ENCODE measurements around the gene ESAM. TPM values are rescaled to one million over a fixed set of nuclear protein-coding genes. Genes with fewer than 3 reads are reported as not detected.

ESAM gene
- total RNA-seq, 1 donor from 2014 or later, result 0.96 TPM

DNA sequence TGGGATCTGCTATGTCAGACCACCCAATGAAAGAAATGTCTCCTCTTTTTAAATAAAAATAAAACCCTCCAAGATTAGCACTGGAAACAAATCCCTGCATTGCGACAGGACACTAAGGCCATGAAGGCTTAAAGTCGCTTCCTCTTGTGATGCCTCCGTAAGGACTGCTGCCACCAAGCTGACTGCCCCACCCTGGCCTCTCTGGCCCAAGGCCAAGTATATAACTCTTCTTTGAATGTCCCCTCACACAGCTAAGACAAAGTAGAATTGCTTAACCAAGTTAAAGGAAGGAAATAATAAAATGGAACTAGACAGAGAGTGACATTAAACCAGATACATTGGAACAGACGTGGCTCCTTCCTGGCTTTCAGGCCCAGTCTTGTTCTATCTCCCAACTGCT lies 29.9 kb downstream of the ESAM start:
- Mint-ChIP-seq H3K36me3 (ENCODE audit: low read depth) (no peaks in the 10 kb centered on the region), H3K27me3 (ENCODE audit: low read depth) (peaks cover 14% of the 10 kb centered on the region), H3K4me1 (peaks cover 3% of the 10 kb centered on the region), H3K27ac (ENCODE audit: unreplicated experiment) (no peak overlapping the region), H3K9me3 (no peaks in the 10 kb centered on the region), H3K4me3 (no peak overlapping the region)
- DNase-seq (ENCODE audit: low read depth, low spot score), result no peak
- TF ChIP-seq, protein P1, sequence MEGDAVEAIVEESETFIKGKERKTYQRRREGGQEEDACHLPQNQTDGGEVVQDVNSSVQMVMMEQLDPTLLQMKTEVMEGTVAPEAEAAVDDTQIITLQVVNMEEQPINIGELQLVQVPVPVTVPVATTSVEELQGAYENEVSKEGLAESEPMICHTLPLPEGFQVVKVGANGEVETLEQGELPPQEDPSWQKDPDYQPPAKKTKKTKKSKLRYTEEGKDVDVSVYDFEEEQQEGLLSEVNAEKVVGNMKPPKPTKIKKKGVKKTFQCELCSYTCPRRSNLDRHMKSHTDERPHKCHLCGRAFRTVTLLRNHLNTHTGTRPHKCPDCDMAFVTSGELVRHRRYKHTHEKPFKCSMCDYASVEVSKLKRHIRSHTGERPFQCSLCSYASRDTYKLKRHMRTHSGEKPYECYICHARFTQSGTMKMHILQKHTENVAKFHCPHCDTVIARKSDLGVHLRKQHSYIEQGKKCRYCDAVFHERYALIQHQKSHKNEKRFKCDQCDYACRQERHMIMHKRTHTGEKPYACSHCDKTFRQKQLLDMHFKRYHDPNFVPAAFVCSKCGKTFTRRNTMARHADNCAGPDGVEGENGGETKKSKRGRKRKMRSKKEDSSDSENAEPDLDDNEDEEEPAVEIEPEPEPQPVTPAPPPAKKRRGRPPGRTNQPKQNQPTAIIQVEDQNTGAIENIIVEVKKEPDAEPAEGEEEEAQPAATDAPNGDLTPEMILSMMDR (conservative IDR thresholded peaks at IDR 0.05), result no peak

DNA sequence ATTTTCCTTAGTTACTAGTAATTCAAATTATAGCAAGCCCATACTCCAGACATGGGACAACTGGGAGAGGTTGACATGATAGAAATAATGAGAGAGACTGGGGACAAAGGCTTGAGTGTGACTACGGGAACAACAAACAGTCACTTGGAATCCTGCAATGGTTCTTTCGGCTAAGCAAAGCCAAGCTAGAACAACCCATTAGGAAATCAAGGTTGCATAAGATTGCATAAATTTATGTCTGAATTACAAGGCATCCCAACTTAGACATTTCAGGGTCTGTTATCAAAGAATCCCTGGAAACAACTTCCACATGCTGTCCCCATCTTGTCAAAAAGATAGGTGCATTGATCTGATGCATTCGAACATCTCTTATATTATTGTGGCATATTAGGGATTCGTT lies 32.5 kb downstream of the ESAM start:
- no peak overlapping the region for H3K27ac Mint-ChIP-seq (ENCODE audit: unreplicated experiment)
- H3K9me3 Mint-ChIP-seq, result no peaks in the 10 kb centered on the region
- no peaks in the 10 kb centered on the region for H3K36me3 Mint-ChIP-seq (ENCODE audit: low read depth)
- peaks cover 6% of the 10 kb centered on the region for H3K27me3 Mint-ChIP-seq (ENCODE audit: low read depth)
- H3K4me1 Mint-ChIP-seq, result peaks cover 19% of the 10 kb centered on the region
- no peak overlapping the region for H3K4me3 Mint-ChIP-seq
- DNase-seq (ENCODE audit: low read depth, low spot score), result no peak
- TF ChIP-seq, protein P1 (conservative IDR thresholded peaks at IDR 0.05), result no peak

DNA sequence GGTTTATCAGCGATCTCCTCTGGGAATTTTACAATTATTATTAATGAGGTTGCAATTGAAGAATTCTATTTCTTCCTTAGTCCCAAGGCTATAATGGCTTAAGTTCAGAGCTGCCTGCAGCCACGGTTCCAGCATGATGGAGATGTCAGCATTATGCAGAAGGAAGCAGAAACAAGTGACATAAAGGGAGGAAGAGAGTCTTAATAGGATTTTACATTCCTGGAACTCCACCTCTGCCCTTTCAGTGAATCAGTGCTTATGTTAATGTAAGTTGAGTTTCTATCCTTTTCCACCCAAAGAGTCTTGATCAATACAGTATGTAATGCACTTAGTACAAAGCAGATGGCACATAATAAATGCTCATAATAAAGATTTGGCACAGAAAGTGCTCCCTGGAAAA lies 34.0 kb downstream of the ESAM start:
- Mint-ChIP-seq H3K27ac (ENCODE audit: unreplicated experiment) (no peak overlapping the region), H3K27me3 (ENCODE audit: low read depth) (peaks cover under 1% of the 10 kb centered on the region), H3K4me3 (no peak overlapping the region), H3K36me3 (ENCODE audit: low read depth) (no peaks in the 10 kb centered on the region), H3K9me3 (no peaks in the 10 kb centered on the region), H3K4me1 (peaks cover 24% of the 10 kb centered on the region)
- TF ChIP-seq, protein P1 (conservative IDR thresholded peaks at IDR 0.05), result no peak
- DNase-seq (ENCODE audit: low read depth, low spot score), result no peak

DNA sequence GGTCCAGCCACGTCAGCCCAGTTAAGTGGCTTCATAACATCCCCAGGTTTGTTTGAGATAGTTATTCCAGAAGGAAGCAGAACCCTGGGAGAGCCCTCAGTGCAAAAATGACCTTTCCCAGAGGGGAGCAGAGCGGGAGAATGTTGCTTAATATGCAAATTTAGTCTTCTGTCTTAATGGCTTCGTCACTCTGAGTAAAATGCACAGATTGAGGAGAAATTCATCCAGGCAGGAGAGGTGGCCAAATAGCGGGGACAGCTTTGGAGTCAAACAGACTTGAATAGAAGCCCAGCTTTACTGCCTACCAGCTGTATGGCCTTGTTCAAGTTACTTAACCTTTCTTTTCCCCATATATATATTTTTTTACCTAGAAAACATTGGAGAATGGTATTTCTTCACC lies 34.6 kb downstream of the ESAM start:
- H3K4me3 Mint-ChIP-seq, result no peak overlapping the region
- H3K27me3 Mint-ChIP-seq (ENCODE audit: low read depth), result peaks cover 7% of the 10 kb centered on the region
- peaks cover 30% of the 10 kb centered on the region for H3K4me1 Mint-ChIP-seq
- TF ChIP-seq, protein P1 (conservative IDR thresholded peaks at IDR 0.05), result no peak
- DNase-seq (ENCODE audit: low read depth, low spot score), result no peak
- H3K27ac Mint-ChIP-seq (ENCODE audit: unreplicated experiment), result no peak overlapping the region
- no peaks in the 10 kb centered on the region for H3K9me3 Mint-ChIP-seq
- H3K36me3 Mint-ChIP-seq (ENCODE audit: low read depth), result no peaks in the 10 kb centered on the region

DNA sequence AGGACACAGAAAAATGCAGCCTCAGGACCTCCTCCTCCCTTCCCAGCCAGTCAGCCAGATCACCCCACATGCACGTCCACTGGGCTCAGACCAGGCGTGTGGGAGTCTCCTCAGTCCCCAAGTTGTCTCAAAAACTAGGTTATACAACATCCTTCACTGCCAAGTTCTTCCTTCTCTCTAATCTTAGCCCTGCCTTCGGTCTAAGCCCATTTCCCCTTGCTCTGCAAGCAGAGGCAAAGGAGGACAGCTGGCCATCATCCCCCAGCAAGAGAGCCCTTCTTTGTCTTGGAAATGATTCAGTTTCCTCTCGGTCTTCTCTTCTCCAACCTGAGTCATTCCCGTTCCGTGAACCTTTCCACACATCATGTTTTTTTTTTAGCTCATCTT lies 36.4 kb downstream of the ESAM start:
- Mint-ChIP-seq H3K27me3 (ENCODE audit: low read depth) (peaks cover 23% of the 10 kb centered on the region), H3K4me3 (peak overlapping the region; percentile 14), H3K36me3 (ENCODE audit: low read depth) (no peaks in the 10 kb centered on the region), H3K9me3 (no peaks in the 10 kb centered on the region), H3K4me1 (peaks cover 41% of the 10 kb centered on the region), H3K27ac (ENCODE audit: unreplicated experiment) (no peak overlapping the region)
- DNase-seq (ENCODE audit: low read depth, low spot score), result no peak
- TF ChIP-seq, protein P1 (conservative IDR thresholded peaks at IDR 0.05), result no peak

Data from neural crest cell (in vitro differentiated cells).